ENCODE results near the gene PTPN23. TPM values are rescaled to one million over a fixed set of nuclear protein-coding genes. Genes with fewer than 3 reads are reported as not detected.
"Not testable (repeated sequence)": the region's sequence is repeated elsewhere in the genome, so short reads cannot be mapped to it uniquely, and the experiment has no call there.

The PTPN23 gene
- total RNA-seq (2014; rRNA removed; shearing (Covaris generic)): 12.1 and 15.1 TPM in 2 replicates

- DNase-seq (ENCODE audit: low spot score): peak; percentile 97
Measured at GRCh38 chr3:47380601-47381316, at the start of gene PTPN23. PTPN23 (plus strand) TSS chr3:47381021; CDS start chr3:47381097, 76 bp downstream.

GRCh38 chr3:47333907-47334306 is 46.9 kb upstream of the PTPN23 start:
- no peak for DNase-seq (ENCODE audit: low spot score)

DNA sequence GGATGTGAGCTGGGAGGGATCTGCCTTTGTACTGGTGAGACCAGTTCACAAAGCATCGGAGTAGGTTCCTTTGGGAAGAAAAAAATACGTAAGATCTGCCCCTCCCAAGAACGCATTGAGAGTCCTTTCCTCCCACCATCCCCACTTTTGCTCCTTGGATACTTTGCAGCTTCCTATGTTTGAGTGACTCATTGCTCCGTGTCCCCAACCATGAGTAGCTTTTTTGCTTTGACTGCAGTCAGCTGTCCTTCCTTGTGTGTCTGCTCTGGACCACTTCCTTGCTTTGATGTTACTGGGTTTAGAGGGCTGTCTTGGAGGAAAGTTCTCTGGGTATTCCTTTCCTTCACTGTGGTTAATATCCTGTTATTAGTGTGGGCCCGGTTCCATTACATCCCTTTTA is 43.2 kb upstream of the PTPN23 start:
- no peak for DNase-seq (ENCODE audit: low spot score)

DNA sequence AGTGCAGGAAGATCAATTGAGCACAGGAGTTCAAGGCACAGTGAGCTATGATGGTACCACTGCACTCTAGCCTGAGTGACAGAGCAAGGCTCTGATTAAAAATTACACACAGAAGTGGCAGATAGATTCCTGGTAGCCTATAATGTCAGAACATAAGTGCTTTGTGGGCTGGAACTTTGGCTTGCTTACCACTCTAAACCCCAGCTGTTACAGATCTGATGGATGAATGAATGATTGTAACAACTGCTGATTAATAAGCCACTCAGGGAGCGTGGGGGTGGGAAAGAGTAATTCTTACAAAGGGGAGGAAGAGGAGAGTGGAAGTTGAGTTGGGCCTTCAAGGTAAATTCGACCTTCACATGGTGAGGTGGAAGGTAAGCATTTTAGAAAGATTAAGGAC is 40.9 kb upstream of the PTPN23 start:
- no peak for DNase-seq (ENCODE audit: low spot score)

DNA sequence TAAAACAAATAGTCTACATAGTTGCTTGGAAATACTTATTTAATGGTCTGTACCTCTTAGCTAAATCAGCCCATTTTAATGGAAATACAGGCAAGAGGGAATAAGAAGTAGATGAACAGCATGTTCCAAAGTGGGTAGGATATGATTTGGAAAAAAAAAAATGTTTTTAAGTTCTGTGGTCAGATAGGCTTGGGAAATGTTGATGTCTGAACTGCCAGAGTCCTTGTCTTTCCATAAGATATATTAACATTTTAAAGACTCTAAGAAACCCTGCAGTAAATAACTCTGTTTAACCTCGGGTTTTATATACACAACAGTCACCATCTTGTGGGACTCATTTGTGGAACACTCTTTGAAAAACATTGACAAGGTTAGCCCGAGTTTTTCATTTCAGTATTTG is 40.0 kb upstream of the PTPN23 start:
- no peak for DNase-seq (ENCODE audit: low spot score)

DNA sequence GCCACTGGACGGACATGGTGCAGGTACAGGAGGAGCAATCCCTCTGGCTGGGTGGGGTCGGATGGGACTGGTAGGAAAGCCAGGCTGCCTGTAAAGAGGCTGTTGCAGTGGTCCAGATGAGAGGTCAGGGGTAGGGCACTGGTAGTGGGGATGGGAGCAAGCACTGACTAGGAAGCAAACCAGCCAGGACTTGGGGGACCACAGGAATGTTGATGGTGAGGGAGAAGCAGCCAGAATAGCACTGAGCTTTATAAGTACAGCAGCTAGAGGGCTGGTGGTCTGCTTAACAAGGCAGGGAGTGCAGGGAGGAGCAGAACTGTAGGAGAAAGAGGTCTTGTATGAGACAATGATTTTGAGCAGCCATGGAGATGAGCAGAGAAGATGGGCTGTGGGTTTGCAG is 38.7 kb upstream of the PTPN23 start:
- DNase-seq (ENCODE audit: low spot score): no peak

DNA sequence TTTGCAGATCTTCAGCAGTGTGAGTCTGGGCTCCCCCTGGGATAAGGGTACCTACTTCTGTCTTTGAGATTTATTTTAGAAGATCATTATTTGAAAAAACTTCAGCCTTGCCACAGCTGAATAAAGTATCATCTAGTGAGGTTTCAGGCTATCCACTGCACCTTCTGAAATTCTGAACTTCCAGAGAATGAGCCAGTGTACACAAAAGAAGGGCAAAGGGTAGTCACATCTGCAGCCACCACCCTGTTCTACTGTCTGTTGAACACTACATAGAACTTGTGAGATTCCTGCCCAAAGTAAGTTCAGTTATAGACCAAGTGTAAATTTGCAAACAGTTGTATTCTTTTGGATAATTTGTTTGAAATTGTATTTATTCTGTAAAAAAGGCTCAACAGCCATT is 38.0 kb upstream of the PTPN23 start:
- no peak for DNase-seq (ENCODE audit: low spot score)

GRCh38 chr3:47343471-47343971 is 37.3 kb upstream of the PTPN23 start:
- DNase-seq (ENCODE audit: low spot score): no peak

- no peak for DNase-seq (ENCODE audit: low spot score)
Measured at GRCh38 chr3:47344971-47345370, 35.9 kb upstream of the PTPN23 start.

GRCh38 chr3:47347217-47347801 is 33.5 kb upstream of the PTPN23 start:
- peak; percentile 34 for DNase-seq (ENCODE audit: low spot score)

GRCh38 chr3:47348411-47349154 is 32.2 kb upstream of the PTPN23 start:
- no peak for DNase-seq (ENCODE audit: low spot score)

GRCh38 chr3:47355010-47355409 is 25.8 kb upstream of the PTPN23 start:
- DNase-seq (ENCODE audit: low spot score): no peak

DNA sequence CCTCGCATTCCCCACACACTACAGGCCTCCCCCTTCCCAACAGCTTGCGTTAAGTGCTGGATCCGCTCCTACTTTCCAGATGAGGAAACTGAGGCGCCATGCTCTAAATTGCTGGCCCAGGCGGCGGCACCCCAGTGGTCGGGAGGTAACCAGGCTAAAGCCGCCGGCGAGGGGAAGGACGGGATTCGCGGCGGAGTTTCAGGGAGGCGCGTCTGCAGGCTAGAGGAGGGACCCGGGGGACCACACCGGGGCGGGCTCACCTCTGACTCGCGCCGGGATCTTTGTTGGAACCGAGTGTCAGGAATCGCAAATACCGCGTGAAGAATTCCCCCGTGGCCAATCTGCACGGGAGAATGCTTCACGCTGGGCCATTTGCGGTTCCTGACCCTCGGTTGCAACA is 24.6 kb upstream of the PTPN23 start:
- DNase-seq (ENCODE audit: low spot score): no peak

- no peak for DNase-seq (ENCODE audit: low spot score)
Measured at GRCh38 chr3:47359323-47359722, 21.5 kb upstream of the PTPN23 start.

- peak; percentile 47 for DNase-seq (ENCODE audit: low spot score)
Measured at GRCh38 chr3:47360110-47360517, 20.7 kb upstream of the PTPN23 start.

DNA sequence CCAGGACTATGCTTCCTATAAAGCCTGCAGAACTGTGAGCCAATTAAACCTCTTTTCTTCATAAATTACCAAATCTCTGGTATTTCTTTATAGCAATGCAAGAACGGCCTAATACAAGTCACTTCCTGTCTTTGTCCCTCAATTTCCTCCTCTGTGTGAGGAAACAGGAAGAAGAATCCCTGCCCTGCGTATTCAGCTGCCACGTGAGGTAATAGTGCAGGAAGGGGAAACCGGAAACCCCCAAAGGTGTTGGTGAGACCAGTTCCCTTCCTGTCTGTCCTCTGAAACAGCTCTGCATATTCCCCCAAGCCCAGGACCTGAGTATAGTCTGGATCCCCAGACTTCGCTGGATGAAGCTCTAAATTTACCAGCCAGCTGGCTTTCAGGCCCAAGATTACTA is 18.1 kb upstream of the PTPN23 start:
- DNase-seq (ENCODE audit: low spot score): no peak

- peak; percentile 52 for DNase-seq (ENCODE audit: low spot score)
Measured at GRCh38 chr3:47365213-47366153, 15.3 kb upstream of the PTPN23 start.

- no peak for DNase-seq (ENCODE audit: low spot score)
Measured at GRCh38 chr3:47366833-47367232, 14.0 kb upstream of the PTPN23 start.

GRCh38 chr3:47367631-47368030 is 13.2 kb upstream of the PTPN23 start:
- DNase-seq (ENCODE audit: low spot score): no peak

DNA sequence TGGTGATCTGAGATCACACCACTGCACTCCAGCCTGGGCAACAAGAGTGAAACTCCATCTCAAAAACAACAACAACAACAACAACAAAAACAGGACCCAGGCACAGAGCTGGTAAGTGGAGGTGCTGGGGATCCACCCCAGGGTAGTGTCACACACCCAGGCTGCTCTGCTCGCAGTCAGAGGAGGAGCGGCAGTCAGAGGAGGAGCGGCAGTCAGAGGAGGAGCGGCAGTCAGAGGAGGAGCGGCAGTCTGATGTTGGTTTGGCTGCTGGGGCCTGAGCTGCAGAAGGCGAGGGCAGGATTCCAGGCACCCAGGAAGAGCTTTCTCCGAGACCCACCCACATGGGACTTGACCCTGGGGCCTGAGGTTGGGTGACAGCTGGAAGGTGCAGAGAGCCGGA is 10.8 kb upstream of the PTPN23 start:
- DNase-seq (ENCODE audit: low spot score): not testable (repeated sequence)

- DNase-seq (ENCODE audit: low spot score): no peak
Measured at GRCh38 chr3:47370887-47371697, 9.7 kb upstream of the PTPN23 start.

Measured in A172 (cell line).